Common myeloid progenitor, CD34-positive (primary cell): ENCODE data around the gene COMT.

ENCODE experiments used
- CTCF ChIA-PET: fragments of 350-600 bp; sonication (Branson Sonifier 250); formaldehyde crosslinking; loops from one replicate; lab custom pipeline; 2021; ENCODE audit warnings: antibody characterized with exemption; lab: Charles Lee
- POLR2A ChIA-PET: fragments of 350-600 bp; sonication (Branson Sonifier 250); formaldehyde crosslinking; loops from one replicate; lab custom pipeline; 2021; ENCODE audit warnings: antibody characterized with exemption; lab: Charles Lee
- DNase-seq, 3 donors: peaks; one replicate each; pipeline versions ENCODE4 v3.0.0 to v3.0.0-alpha.2; 2013
- H3K27ac ChIP-seq, 2 experiments: 1 replicate in 1 of 2; 2 replicates in 1 of 2; pipeline ENCODE4 v1.7.0; 2013; ENCODE audit warnings: inconsistent platforms in 2 of 2, low read length in 2 of 2, mild to moderate bottlenecking in 2 of 2, low read depth in 1 of 2, moderate library complexity in 1 of 2; ENCODE audit not compliant: severe bottlenecking in 2 of 2, insufficient read depth in 1 of 2, poor library complexity in 1 of 2
- H3K27me3 ChIP-seq, 5 experiments: replicated peaks in 2 of 5; 1 replicate in 3 of 5; 2 replicates in 2 of 5; pipeline versions ENCODE4 v1.6.1 to v1.7.0; 2013; ENCODE audit warnings: low read length in 4 of 5, mild to moderate bottlenecking in 2 of 5, moderate library complexity in 2 of 5, inconsistent platforms in 1 of 5; ENCODE audit not compliant: insufficient read depth in 5 of 5, control insufficient read depth in 4 of 5
- H3K36me3 ChIP-seq, 4 experiments: 1 replicate in 2 of 4; 2 replicates in 2 of 4; pipeline versions ENCODE4 v1.6.1 to v1.7.0; 2013; ENCODE audit warnings: low read length in 3 of 4, control low read depth in 1 of 4, mild to moderate bottlenecking in 1 of 4; ENCODE audit not compliant: control insufficient read depth in 4 of 4, insufficient read depth in 4 of 4
- H3K4me1 ChIP-seq, 4 experiments: 1 replicate in 3 of 4; 2 replicates in 1 of 4; pipeline versions ENCODE4 v1.6.1 to v1.7.1; 2013; ENCODE audit warnings: low read length in 3 of 4, mild to moderate bottlenecking in 3 of 4, control low read depth in 1 of 4, inconsistent platforms in 1 of 4, moderate library complexity in 1 of 4; ENCODE audit not compliant: control insufficient read depth in 4 of 4, insufficient read depth in 4 of 4; ENCODE audit errors: control extremely low read depth in 1 of 4
- H3K4me3 ChIP-seq, 7 experiments: 1 replicate in 4 of 7; 2 replicates in 3 of 7; pipeline versions ENCODE4 v1.5.1 to v1.7.0; 2013; ENCODE audit warnings: mild to moderate bottlenecking in 7 of 7, low read length in 6 of 7, moderate library complexity in 6 of 7, inconsistent platforms in 2 of 7, low read depth in 2 of 7, control low read depth in 1 of 7; ENCODE audit not compliant: insufficient read depth in 4 of 7, control insufficient read depth in 1 of 7; ENCODE audit errors: extremely low read depth in 1 of 7
- H3K9me3 ChIP-seq, 5 experiments: 1 replicate in 4 of 5; 2 replicates in 1 of 5; pipeline versions ENCODE4 v1.6.1 to v1.7.1; 2013; ENCODE audit warnings: low read length in 4 of 5, mild to moderate bottlenecking in 2 of 5, inconsistent platforms in 1 of 5, low read depth in 1 of 5, moderate library complexity in 1 of 5; ENCODE audit not compliant: control insufficient read depth in 4 of 5, insufficient read depth in 2 of 5; ENCODE audit errors: control extremely low read depth in 1 of 5
- WGBS: methylation state at CpG from one replicate; pipeline ENCODE4 v1.1.5; 2013; ENCODE audit not compliant: insufficient coverage; 5-methylcytosine and 5-hydroxymethylcytosine counted together

The COMT gene

DNA sequence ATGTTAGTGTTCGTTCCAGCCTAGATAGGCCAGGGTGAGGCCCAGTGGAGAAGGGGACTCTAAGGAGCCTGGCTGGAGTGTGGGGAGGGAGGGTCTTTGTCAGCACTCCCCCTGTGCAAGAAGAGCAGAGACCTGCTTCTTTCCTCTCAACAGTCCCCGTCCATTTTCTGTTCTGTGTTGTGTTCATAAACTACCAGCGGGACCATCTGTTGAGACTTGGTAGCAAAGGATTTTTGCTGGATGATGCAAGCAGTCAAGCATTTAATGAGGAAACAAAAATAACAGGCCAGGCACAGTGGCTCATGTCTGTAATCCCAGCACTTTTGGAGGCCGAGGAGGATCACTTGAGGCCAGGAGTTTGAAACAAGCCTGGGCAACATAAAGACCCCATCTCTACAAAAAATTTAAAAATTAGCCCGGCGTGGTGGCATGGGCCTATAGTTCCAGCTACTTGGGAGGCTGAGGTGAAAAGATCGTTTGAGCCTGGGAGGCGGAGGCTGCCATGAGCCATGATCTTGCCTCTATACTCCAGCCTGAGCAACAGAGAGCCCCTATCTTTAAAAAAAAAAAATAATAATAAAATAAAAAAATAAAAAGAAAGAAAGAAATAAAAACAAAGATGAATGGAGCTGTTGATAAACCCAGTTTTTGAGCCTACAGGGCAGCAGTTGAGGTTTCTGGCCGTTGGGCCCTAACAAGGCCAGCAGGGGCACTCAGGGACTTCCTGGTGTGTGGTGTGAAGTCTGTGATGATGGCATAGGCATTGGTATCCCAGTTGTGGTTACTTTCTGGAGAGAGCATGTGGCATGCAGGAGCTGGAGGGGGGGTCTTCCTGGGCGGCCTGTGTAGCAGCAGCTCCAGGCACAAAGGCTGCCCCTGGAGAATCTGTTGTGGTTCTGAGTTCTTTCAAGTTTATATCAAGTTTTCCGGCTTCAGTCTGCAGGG lies 1.8 kb downstream of the COMT start:
- CTCF ChIA-PET, result interaction anchor here (0.6 to 3.8 kb wide), 5 partner anchors 10 to 623 kb away, joined by 3 to 21 read pairs (median 4); partner anchors contain the start of gene GP1BB
- H3K36me3 ChIP-seq, result peaks cover 0 to 10% (median 3%) of the 10 kb centered on the region in 4 experiments
- H3K4me3 ChIP-seq, result peak overlapping the region in 6 of 7 experiments; percentile 69 to 91 (median 88)
- H3K27ac ChIP-seq, result peak overlapping the region; percentile 82 to 98
- POLR2A ChIA-PET, result interaction anchor here (0.6 to 0.7 kb wide), 2 partner anchors 13 to 15 kb away, joined by 3 read pairs; no protein-coding TSS in a partner anchor
- peaks cover 10 to 39% (median 36%) of the 10 kb centered on the region in 4 experiments for H3K4me1 ChIP-seq
- 54% methylated on average over 7 of the region's 11 CpGs for WGBS
- peak; percentile 50 to 79 (median 72) for DNase-seq
- no peaks in the 10 kb centered on the region for H3K9me3 ChIP-seq
- no peaks in the 10 kb centered on the region for H3K27me3 ChIP-seq

DNA sequence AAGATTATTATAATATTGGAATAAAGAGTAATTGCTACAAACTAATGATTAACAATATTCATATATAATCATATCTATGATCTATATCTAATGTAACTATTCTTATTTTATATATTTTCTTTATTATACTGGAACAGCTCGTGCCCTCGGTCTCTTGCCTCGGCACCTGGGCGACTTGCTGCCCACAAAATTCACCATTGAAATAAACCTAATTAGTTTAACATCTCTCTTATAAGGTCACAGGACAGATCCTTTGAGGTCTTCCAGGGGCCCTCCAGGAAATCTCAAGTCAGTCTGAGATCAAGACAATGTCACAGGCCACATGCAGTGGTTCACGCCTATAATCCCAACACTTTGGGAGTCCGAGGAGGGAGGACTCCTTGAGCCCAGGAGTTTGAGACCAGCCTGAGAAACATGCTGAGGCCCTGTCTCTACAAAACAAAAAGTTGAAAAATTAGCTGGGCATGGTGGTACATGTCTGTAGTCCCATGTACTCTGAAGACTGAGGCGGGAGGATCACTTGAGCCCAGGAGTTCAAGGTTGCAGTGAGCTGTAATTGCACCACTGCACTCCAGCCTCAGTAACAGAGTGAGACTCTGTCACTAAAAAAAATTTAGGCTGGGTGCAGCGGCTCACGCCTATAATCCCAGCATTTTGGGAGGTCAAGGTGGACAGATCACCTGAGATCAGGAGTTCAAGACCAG lies 6.6 kb downstream of the COMT start:
- no peaks in the 10 kb centered on the region for H3K27me3 ChIP-seq
- peaks cover 0 to 31% (median 17%) of the 10 kb centered on the region in 4 experiments for H3K36me3 ChIP-seq
- no peak overlapping the region for H3K27ac ChIP-seq
- ChIA-PET CTCF (interaction anchor here (0.8 to 2.9 kb wide), 13 partner anchors 14 to 218 kb away, joined by 3 to 13 read pairs (median 5); no protein-coding TSS in a partner anchor), POLR2A (no interaction called here)
- peaks cover 5 to 18% (median 15%) of the 10 kb centered on the region in 4 experiments for H3K4me1 ChIP-seq
- no peaks in the 10 kb centered on the region for H3K9me3 ChIP-seq
- no peak for DNase-seq
- no peak overlapping the region for H3K4me3 ChIP-seq
- WGBS, result 89% methylated on average over 7 of the region's 9 CpGs

DNA sequence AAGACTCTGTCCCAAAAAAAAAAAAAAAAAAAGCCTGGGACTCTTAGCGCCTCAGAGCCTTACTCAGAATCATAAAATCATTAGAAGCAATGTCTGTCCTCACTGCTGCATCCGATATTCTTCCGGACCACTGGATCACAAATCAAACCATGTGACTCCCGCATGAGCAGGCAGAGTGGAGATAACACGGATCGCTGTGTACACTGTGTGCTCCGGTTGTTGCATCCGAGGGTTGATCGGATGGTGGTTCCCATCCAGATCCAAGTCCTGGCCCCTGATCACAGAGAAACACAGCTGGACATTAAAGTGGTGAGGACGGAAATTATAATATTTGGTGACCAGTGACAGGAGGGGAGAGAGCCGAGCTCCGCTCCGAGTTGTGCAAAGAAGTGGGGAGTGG lies 9.8 kb downstream of the COMT start:
- ChIA-PET CTCF (interaction anchor here (5.1 kb wide), 1 partner anchor 13 kb away, joined by 39 read pairs; no protein-coding TSS in a partner anchor), POLR2A (no interaction called here)
- no peaks in the 10 kb centered on the region for H3K27me3 ChIP-seq
- 97% methylated on average over 13 of the region's 13 CpGs for WGBS
- H3K27ac ChIP-seq, result no peak overlapping the region
- no peak overlapping the region for H3K4me3 ChIP-seq
- no peak for DNase-seq
- peaks cover 3 to 35% (median 27%) of the 10 kb centered on the region in 4 experiments for H3K4me1 ChIP-seq
- no peaks in the 10 kb centered on the region for H3K9me3 ChIP-seq
- H3K36me3 ChIP-seq, result peaks cover 0 to 43% (median 17%) of the 10 kb centered on the region in 4 experiments

DNA sequence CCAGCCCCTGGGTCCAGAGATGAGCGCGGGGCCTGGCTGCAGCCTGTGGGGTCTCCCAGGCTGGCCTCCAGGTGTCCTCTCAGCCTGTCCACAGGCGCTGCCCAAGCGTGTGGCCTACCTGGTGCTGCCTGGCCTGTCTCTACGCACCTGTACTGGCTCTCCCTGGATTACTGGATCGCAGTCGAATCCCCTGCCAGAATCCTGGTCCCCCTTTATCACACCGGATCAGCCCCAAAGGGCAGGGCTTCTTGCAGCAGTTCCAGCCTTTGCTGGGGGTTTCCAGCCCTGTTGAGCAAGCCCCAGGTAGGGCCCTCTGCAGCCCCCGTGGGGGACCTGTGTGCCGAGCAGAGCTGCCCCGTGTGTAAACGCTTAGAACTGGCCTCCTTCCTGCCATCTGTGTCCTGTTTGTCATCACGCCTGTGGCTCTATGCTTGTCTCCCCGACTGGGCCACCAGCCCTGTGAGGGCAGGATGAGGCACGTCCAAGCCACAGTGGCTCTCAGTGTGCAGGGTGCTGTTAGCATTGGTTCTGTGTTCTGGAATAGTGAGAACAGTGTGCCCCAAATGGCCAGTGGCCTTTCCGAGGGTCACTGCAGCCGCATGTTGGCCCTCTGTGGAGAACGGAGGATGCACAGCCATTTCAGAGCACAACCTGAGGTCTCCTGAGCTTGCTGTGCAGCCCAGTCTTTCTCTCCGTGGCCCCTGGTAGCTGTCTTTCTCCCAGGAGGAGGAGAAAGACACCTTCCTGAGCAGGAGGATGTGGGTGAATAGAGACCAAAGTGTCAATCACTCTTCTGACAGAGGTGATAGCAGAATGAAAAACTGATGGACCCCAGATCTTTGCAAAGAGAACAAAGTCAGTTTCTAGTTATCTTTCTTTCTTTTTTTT lies 13.9 kb downstream of the COMT start:
- H3K4me3 ChIP-seq, result peak overlapping the region in 2 of 7 experiments; percentile 45 to 46
- no peaks in the 10 kb centered on the region for H3K27me3 ChIP-seq
- 54% methylated on average over 17 of the region's 19 CpGs for WGBS
- H3K27ac ChIP-seq, result peak overlapping the region; percentile 37 to 72
- POLR2A ChIA-PET, result no interaction called here
- H3K36me3 ChIP-seq, result peaks cover 0 to 31% (median 13%) of the 10 kb centered on the region in 4 experiments
- H3K4me1 ChIP-seq, result peaks cover 0 to 45% (median 25%) of the 10 kb centered on the region in 4 experiments
- no peaks in the 10 kb centered on the region for H3K9me3 ChIP-seq
- CTCF ChIA-PET, result interaction anchor here (1.3 to 5.1 kb wide), 8 partner anchors 8 to 225 kb away, joined by 3 to 39 read pairs (median 12); partner anchors contain the start of genes COMT and TXNRD2
- DNase-seq, result peak; percentile 57 to 98 (median 96)

DNA sequence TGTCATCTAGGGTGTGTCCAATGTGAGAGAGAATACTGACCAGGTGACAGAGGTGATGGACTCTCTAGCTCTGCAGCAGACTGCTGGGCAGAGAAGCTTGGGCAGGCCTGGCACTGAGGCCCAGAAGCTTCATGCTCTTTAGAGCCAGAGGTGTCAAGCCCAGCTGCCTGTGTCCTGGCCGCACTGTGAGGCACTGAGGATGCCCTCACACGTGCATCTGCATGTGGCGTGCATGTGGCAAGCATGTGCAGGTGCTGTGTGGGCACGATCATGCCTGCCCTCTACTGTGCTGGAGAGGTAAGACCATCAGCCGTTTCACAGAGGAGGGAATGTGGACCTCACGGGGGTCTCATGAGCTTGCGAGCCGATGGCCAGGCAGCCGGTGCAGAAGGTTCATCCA lies 15.9 kb downstream of the COMT start:
- H3K27ac ChIP-seq, result no peak overlapping the region
- 97% methylated on average over 9 of the region's 9 CpGs for WGBS
- DNase-seq, result no peak
- no peaks in the 10 kb centered on the region for H3K27me3 ChIP-seq
- H3K36me3 ChIP-seq, result peaks cover 4 to 41% (median 11%) of the 10 kb centered on the region in 4 experiments
- ChIA-PET CTCF (interaction anchor here (1.1 to 1.6 kb wide), 3 partner anchors 9 to 15 kb away, joined by 3 to 5 read pairs (median 4); no protein-coding TSS in a partner anchor), POLR2A (interaction anchor here (0.6 kb wide), 1 partner anchor 56 kb away, joined by 3 read pairs; no protein-coding TSS in a partner anchor)
- H3K9me3 ChIP-seq, result no peaks in the 10 kb centered on the region
- H3K4me1 ChIP-seq, result peaks cover 0 to 48% (median 25%) of the 10 kb centered on the region in 4 experiments
- no peak overlapping the region for H3K4me3 ChIP-seq
